ENCODE data around the gene PER3.

GRCh38 chr1:7852804-7853683 is 69.0 kb downstream of the PER3 start, which contains the start of gene UTS2:
- TF ChIP-seq CTCF (IDR thresholded peaks at IDR 0.05 in 2 of 3, conservative IDR thresholded peaks at IDR 0.05 in 1 of 3; ENCODE audit: borderline replicate concordance in 1 of 3, insufficient read depth in 1 of 3, low read depth in 2 of 3, low read length in 2 of 3) (no peak), POLR2A (IDR thresholded peaks at IDR 0.05; ENCODE audit: borderline replicate concordance, extremely low read depth, insufficient read depth, insufficient read length) (no peak), EZH2 (IDR thresholded peaks at IDR 0.05) (no peak), CEBPB (IDR thresholded peaks at IDR 0.05; ENCODE audit: low read depth) (no peak), POLR2AphosphoS5 (IDR thresholded peaks at IDR 0.05; ENCODE audit: low read depth, low read length) (no peak), ZFX (IDR thresholded peaks at IDR 0.05) (no peak), MAX (IDR thresholded peaks at IDR 0.05) (no peak), ATF3 (IDR thresholded peaks at IDR 0.05) (no peak)

All from HCT116 (cell line).